ENCODE measurements around the gene TSPAN17.

Gene TSPAN17

DNA sequence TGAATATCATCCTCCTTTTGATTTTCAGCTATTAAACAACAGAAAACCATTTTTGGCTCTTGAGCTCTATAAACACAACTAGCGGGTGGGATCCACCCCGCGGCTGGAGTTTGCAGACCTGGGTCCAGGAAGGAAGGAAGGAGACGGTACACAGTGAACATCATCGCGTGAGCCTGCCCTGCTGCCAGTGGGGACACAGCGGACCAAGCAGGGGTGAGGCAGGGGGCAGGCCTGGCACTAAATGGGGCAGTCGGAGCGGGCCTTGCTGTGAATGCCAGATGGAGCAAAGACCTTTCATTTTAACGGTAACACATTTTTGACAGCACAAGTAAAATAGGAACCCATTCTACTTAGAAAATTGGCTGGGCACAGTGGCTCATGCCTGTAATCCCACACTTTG lies 14.4 kb downstream of the TSPAN17 start:
- DNase-seq: no peak

DNA sequence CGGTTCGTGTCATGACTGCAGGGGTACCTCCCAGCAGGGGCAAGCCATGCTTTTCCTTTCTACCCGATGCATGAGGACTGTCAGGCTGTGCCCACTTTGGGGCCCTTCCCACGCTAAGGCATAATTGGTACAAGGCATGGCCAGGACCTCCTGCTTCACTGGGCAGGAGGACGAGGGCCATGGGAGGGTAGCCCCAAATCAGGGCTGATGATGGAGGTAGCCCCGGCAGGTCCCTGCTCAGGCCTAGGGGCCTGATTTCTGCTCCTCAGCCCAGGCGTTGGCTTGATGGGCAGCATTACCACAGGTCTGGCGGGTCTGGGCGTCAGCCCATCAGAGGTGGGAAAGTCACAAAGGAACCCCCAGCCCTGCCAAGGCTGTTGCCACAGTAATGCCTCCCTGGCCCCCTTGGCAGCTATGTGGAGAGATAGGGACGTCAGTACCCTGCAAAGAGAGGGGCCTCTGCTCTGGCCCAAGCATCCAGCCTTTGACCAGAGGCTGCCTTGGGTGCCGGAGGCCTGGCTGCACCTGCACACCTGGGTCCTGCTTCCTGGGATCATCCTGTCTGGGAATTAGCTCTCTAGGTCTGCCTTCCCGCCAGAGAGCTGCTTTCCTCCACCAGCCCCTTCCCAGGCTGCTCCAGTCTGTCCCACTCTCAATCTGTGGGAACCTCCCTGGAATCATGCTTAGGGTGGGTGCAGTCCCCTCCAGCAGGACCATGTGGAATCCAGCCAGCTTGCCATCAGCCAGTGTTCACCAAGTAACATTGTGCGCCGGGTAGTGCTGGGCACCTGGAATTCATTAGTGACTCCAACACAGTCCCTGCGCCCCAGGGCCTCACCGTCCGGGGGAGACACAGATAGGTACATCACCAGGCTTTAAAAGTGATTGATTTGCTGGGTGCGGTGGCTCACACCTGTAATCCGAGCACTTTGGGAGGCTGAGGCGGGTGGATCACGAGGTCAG lies 15.4 kb downstream of the TSPAN17 start:
- DNase-seq: no peak

DNA sequence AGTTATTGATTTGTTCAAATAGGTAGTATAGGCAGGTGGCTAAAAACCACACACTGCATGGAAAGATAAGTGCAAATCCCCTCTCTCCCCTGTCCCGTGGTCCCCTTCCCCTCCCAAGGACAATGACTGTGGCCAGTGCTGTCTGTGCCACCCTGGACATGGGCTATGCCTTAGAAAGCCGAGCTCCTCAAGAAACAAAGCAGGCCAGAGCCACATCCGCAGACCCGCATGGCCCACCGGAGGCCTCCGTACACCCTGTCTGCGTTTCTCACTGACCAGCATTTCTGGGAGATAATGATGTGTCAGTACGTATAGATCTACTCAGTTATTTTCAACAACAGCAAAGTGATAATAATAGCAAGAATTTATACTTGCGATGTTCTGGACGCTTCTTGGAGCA lies 16.3 kb downstream of the TSPAN17 start:
- no peak for DNase-seq

DNA sequence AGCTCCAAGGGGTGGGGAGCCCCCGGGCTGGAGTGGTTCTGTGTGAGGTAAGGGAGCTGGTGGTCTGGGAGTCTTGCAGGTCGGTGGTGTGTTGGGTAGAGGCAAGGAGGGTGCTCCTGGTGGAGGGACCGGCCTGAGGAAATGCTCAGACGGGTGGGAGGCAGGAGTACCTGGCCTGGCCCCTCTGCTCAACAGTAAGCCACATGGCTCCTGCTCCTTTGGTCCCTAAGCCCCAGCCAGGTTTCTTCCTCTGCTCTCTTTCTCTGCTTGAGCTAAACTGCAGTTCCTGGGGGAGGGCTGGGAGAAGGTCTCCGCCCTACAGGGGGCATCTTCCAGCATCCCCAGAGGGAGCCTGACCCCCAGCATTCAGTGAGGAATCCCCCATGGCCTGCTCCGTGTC lies 17.2 kb downstream of the TSPAN17 start:
- no peak for DNase-seq

DNA sequence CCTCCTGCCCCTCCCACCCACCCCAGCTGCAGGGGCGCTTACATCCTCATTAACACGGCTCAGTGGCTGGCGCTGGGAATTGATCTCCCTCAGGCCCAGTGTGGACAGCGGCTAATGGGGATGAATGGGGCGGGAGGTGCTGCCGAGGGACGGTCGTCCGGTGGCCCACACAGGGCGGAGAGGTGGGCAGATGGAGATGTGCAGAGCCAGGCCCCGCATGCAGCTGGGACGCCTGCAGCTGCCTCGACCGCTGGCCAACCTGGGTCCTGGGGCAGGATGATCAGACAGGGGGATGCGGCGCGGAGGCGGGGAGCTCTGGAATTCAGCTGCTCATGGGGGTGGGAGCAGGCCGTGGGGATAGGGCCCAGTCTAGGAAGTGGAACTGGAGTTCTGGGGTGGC lies 17.6 kb downstream of the TSPAN17 start:
- DNase-seq: no peak

DNA sequence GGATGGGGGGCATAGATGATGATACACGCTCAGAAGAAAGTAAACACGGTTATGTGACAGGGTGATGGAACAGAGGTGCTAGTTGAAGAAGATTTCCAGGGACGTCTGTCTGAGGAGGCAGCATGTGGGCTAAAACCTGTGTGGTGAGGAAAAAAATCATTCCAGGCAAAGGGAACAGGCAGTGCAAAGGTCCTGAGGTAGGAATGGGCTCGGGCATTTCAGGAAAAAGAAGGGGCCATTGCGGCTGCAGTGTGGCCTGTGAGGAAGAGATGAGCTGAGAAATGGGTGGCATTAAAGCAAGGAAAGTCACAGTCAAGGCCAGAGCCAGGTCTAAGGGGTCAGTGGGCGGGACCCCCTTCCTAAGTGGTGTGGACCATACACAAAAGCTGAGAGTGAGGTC lies 18.2 kb downstream of the TSPAN17 start:
- no peak for DNase-seq

DNA sequence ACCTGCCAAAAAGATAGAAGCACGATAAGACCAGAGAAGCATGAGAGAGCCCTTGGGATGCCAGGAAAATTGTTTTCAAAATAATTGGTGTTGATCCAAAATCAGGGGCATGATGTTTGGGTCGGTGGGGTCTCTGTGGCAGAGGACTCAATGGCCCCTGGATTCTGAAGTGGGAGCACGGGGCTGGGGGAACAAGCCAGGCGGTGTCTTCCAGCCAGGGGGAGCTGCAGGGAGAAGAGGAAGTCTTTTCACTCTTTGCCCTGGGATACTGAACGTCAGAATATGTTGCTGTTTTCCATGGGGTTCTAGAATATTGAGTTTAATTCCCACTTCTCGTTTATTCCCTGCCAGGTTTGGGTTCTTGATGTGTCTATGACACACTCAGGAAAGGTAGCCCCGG lies 20.4 kb downstream of the TSPAN17 start:
- no peak for DNase-seq

DNA sequence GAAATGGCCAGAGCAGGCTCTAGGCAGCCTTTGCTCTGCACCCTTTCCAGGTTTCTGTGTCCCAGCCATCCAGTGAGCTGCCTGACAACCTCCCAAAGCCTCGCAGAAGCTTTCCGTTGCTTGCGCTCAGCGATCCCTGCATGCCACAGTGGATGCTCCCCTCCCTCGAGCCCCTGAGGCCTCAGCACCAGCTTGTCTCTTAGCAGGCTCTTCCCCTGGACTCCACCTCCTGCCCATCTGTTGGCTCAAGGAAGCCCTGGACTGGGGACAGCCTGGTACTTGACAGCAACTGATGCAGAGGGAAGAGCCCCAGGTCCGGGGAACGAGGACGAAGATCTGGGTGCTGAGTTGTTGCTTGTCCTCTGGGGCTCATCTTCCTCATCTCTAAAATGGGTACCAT lies 23.2 kb downstream of the TSPAN17 start:
- DNase-seq: no peak

DNA sequence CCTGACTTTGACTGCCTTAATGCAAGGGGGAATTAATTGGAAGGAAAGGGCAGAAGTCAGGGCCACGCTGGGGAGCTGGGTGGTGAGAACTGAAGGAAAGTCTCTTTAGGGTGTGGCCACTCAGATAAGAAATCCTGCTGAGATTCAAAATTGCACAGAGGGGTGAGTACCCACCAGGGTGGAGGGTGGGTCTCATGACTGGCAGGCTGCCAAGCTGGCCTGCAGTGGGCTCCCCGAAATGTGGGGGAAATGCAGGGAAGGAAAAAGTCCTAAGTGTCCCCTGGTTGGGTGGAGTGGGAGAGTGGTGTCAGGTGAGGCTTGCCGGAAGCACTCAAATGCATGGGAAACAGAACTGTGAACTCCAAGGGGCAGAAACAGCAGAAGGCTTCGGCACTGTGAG lies 24.1 kb downstream of the TSPAN17 start:
- DNase-seq: no peak

DNA sequence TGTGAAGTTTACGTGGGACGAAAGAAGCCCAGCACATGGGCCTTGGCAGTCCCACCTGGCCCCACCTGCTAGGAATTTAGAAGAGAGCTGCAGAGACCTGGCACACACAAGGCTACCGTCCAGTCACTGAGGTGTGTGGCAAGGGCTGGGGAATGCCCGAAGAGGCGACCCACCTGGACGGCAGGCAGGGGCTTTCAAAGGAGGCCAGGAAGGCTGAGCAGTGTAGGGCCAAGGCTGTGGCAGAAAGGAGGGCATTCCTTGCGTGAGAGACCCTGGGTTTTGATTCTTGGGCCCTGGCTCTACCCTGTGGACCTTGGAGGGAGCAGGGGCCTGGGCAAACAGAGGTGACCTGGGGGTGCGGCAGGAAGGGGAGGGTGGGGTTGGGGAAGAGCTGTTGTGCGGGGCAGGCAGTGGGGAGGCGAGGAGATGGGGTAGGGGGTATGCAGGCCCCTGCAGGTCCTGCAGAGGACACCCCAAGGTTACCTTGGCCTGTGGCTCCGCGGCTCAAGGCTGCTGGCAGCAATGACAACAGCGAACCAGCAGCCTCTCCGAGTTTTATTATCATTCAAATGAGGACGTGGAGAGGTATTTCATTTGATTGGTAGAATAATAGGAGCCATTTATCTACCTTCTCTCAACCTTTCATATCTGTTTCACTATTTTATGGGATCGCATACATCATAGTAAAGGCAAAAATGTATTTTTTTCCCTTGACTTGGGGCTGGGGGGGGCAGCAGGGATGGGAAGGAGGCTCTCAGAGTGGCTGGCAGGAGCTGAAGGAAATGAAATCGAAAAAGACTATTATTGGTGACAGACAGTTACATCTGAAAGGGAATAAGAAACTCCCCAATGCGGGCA lies 24.8 kb downstream of the TSPAN17 start:
- no peak for DNase-seq

DNA sequence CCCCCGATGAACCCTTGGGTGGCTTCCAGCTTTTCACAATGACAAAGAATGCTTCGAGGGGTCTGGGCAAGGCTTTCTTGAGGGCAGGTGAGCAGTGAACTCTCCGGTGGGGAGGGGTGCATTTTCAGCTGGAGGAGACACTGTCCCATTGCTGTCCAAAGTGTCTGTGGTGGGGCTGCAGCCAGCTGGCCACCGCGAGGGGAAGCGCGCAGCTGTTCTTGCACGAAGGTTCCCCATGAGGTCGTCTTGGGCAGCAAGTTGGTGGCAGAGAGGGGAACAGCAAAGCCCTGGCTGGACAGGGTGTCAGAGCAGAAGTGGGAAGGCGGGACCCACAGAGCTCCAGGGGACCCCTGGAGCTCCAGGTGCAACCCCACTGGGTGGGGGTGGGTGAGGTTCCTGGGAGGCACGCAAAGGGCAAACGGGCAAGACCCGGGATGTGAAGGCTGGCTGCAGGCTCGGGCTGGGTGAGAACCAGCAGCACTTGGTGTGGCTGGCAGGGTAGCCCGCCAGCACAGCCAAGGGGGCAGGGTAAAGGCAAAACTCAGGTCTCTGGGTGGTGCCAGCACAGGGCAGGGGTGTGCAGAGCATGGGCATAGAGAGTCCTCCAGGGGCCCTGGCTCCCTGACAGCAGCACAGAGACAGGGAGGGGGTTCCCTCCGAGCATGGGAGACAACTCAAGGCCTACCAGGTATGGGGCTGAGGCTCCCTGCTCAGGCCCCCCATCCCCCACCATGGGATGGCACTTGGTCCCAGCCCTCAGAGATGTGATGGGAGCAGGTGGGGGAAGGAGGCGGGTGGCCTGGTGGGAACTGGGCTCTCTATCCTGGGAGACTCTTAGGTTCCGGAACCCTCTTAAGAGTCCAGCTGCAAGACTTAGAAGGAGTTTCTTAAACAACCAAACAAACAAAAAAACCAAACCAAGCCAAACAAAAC lies 26.6 kb downstream of the TSPAN17 start:
- no peak for DNase-seq

DNA sequence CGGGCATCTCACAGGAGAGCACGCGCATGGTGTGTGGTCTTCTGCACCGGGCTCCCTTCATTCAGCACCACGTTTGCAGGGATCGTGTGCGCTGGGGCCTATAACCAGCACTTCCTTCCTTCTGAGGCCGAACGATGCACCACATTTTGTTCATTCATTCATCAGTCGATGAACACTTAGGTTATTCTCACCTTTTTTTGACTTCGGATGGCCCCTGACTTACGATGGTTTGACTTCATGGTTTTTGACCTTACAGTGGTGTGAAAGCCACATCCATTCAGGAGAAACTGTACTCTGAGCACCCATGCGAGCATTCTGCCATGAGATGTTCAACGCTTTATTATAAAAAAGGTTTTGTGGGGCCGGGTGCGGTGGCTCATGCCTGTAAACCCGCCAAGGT lies 27.5 kb downstream of the TSPAN17 start:
- DNase-seq: no peak

DNA sequence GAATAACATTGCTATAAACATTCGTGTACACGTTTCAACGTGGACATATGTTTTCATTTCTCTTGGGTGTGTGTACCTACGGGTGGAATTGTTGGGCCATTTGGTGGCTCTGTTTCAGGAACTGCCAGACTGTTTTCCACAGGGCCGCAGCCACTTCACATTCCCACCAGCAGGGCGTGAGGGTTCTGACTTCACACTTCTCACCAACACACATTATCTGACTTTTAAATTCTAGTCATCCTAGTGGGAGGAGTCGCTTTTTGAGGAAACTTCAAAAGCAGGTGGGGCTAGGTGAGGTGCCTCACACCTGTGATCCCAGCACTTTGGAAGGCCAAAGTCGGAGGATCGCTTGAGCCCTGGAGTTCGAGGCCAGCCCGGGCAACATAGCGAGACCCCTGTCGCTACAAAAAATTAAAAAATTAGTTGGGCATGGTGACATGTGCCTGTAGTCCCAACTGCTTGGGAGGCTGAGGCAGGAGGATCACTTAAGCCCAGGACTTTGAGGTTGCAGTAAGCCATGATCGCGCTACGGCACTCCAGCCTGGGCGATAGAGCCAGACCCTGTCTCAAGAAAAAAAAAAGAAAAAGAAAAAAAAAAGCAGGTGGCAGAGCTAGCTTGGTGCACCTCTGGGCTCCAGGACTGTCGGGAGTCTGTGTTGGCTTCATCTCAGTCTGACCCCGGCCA lies 28.5 kb downstream of the TSPAN17 start:
- no peak for DNase-seq

DNA sequence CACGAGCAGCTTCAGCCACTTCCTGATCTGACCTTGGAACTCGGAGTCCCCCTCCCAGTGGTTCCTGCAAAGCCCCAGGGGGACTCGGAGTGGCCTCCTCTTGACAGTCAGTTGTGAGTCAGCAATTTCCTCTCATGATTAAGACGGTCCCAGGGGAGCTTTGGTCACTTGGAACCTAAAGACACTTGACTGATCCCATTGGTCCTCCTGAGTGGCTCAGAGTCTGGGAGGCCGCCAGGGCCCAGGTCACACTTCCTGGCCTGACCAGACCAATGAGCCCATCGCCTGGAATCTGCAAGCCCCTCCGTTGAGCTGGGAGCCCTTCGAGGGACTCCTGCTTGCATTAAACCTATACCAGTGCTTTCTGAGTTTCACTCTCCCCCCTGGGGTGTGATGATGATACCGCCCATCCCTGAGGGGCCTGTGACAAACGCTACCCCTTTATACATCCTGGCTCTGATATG lies 29.1 kb downstream of the TSPAN17 start:
- no peak for DNase-seq

DNA sequence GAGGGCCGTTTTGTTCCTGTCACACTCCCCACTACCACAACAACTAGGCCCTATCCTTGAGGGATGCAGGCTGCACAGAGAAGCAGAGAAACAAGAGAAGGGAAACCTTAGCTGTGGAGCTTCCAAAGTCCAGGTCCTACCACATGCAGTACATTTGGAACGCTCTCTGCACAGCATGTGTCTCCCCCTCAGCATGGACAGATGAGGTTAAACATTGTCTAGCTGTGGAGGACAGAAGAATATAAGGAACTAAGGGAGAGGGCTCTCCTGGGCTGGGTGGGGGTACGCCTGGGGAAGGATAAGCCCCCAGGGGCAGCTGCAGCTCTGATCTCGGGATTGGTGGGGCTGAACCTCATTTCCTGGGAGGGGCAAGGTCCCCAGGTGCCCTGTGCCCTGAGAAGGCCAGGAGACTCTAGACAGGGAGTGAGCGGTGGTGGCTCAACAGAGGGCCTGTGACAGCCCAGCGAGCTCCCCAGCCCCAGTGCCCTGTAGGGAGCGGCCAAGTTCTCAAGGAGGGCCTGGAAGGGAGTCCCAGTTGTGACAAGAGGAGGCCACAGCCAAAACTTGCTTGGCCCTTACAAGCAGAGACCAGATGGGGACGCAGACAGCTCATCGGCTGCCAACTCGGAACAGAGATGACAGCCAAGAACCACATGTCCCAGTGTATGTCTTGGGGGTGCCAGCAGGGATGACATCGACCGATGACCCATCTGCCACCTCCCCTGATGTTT lies 30.1 kb downstream of the TSPAN17 start:
- DNase-seq: no peak

DNA sequence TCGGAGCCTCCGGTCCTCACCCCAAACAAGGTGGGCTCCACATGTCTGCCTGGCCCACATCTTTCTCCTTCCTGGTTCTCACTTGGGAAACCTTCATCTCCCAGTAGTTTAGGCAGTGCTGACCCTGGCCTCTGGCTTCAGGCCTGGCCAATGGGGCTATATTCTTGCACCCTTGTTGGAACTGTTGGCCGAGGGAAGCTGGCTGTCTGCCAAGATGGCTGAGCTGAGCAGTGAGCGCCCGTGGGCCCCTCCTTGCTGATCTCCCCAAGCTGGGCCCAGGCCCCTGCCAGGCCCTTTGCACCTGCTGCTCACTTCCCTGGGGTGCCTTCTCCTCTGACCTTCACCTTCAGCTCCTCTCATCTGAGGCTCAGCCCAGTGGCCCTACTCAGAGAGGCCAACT lies 31.3 kb downstream of the TSPAN17 start:
- no peak for DNase-seq

DNA sequence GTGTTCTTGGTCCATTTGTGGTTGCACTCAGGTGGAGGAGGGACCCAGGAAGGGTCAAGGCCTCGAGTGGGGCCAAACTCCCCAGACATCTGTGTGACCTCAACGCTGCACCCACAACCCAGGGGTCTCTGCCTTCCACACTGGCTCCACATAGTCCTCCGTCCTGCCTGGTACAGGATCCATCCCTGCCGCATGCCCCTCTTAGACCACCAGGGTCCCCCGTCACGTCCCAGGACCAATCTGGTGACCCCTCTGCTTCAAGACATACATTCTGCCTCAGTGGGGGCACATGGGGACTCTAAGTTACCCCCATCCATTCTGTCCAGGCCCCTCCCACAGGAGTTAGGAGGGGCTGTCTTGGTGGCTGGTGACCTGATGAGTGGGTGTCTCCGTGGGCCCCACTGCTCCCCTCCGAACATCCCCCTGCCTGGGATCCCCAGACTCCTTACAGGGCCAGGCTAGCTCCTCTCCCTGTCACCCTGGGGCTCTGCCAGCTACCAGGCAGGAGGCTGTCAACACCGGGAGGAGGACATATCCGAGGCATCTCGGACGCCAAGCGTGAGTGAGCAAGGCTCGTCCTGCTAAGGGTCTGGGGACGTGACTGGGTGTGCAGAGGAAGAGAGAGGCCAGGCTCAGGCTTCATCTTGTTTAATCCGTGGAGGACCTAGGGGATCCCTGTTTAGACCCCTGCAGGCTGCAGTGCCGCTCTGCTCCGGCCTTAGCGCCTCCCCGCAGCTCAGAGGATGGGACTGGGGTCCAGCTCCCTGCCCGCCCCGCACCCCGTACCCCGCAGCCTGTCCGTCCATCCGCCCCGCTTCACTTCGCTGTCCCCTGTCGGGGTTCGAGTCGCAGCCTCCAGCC lies 32.3 kb downstream of the TSPAN17 start:
- DNase-seq: no peak

DNA sequence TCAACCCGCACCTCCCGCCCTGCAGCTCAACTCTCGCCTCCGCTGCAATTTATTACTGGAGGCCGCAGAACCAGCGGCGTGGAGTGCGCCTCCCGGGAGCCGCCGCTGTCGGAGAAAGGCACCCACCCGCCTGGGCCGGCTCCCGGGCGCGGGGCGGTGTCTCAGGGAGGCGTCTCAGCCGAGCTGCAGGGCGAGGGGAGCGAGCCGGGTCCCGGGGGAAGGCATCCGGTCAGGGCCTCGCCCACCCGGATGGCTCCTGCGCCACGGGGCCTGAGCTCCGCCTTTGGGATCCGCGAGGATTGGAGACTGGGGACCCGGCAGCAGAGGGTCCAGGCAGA lies 32.9 kb downstream of the TSPAN17 start:
- no peak for DNase-seq

DNA sequence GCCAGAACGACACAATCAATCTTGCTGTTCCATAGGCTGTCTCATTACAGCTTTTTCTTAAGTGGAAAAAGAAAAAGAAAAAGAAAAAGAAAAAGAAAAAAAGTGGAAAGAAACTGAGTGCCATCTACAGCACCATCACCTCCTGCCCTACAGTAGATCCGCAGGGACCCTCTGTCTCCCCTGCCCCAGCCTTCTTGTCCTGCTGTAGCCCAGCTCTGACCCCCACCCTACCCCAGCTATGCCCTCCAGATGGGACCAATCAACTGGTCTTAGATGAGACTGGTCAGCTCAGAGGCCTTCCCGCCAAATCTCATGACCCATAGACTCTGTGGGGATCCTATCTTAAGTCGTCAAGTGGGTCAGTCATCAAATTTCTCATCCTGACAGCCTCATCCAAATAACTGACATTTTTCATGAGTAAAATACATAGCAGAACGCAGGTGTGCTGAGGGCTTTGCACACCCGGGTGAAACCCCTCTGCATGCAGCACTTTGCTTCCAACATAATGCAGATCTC lies 34.8 kb downstream of the TSPAN17 start:
- DNase-seq: no peak

DNA sequence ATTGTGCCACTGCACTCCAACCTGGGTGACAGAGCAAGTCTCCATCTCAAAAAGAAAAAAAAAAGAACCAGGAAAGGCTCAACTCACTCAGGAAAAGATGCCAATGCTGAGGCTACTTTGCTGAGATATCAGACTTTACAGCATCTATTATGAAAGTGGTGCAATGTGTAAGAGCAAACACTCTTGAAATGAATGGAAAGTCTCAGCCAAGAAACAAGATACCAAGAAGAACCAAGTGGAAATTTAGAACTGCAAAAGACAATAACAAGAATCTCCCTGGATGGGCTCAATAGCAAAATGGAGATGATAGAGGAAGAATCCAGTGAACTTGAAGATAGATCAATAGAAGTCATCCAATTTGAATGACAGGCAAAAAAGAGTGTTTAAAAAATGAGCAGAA lies 37.7 kb downstream of the TSPAN17 start:
- DNase-seq: no peak
